Liver (tissue), 9 donors: Measurements from ENCODE around the gene EIF2AK3. TPM values are rescaled to one million over a fixed set of nuclear protein-coding genes. Genes with fewer than 3 reads are reported as not detected.
A peak's percentile ranks its signal among the peaks of the same experiment; 100 is the strongest.

Experiments used
- DNase-seq: peaks from one replicate; pipeline ENCODE4 v3.0.0-alpha.2; 2017; ENCODE audit warnings: low spot score
- H3K27ac ChIP-seq, 2 donors: one replicate each; pipeline ENCODE4 v1.7.0; 2013; ENCODE audit warnings: inconsistent platforms in 2 of 2, low read length in 2 of 2, control low read depth in 1 of 2, low read depth in 1 of 2, mild to moderate bottlenecking in 1 of 2
- H3K27me3 ChIP-seq, 4 donors: one replicate each; pipeline versions ENCODE4 v1.6.1 to v1.7.0; 2013; ENCODE audit warnings: low read length in 3 of 4, inconsistent platforms in 1 of 4, mild to moderate bottlenecking in 1 of 4, moderate library complexity in 1 of 4; ENCODE audit not compliant: control insufficient read depth in 4 of 4, insufficient read depth in 4 of 4
- H3K36me3 ChIP-seq, 4 donors: one replicate each; pipeline versions ENCODE4 v1.6.1 to v1.7.0; 2013; ENCODE audit warnings: low read length in 3 of 4, mild to moderate bottlenecking in 3 of 4, low read depth in 1 of 4, moderate library complexity in 1 of 4; ENCODE audit not compliant: control insufficient read depth in 4 of 4, insufficient read depth in 3 of 4
- H3K4me1 ChIP-seq, 4 donors: one replicate each; pipeline versions ENCODE4 v1.6.1 to v1.7.0; 2013; ENCODE audit warnings: low read length in 3 of 4, mild to moderate bottlenecking in 3 of 4, moderate library complexity in 1 of 4; ENCODE audit not compliant: control insufficient read depth in 4 of 4, insufficient read depth in 4 of 4
- H3K4me3 ChIP-seq, 3 donors: one replicate each; pipeline versions ENCODE4 v1.6.1 to v1.7.0; 2013; ENCODE audit warnings: low read length in 3 of 3, control low read depth in 1 of 3, low read depth in 1 of 3, mild to moderate bottlenecking in 1 of 3
- H3K9ac ChIP-seq, 2 donors: one replicate each; pipeline ENCODE4 v1.7.0; 2013; ENCODE audit warnings: low read length in 2 of 2, mild to moderate bottlenecking in 2 of 2, moderate library complexity in 2 of 2, control low read depth in 1 of 2, low read depth in 1 of 2
- H3K9me3 ChIP-seq, 4 donors: one replicate each; pipeline versions ENCODE4 v1.6.1 to v1.7.0; 2013; ENCODE audit warnings: low read length in 3 of 4; ENCODE audit not compliant: control insufficient read depth in 4 of 4
- ATF3 ChIP-seq: IDR thresholded peaks from 2 replicates; pipeline ENCODE4 v1.6.1; 2016; ENCODE audit warnings: antibody characterized with exemption
- CTCF ChIP-seq: fragments of 150-350 bp; IDR thresholded peaks from 2 replicates; pipeline ENCODE4 v1.5.1; 2017; ENCODE audit warnings: improper control_type of control experiment, low read depth, low read length; ENCODE audit not compliant: missing input control
- EGR1 ChIP-seq, 2 donors: IDR thresholded peaks; 2 replicates each; pipeline ENCODE4 v1.6.1; 2016 to 2018; ENCODE audit warnings: antibody characterized with exemption in 2 of 2, low read depth in 2 of 2
- FOXA1 ChIP-seq: IDR thresholded peaks from 2 replicates; pipeline ENCODE4 v1.6.1; 2016; ENCODE audit warnings: antibody characterized with exemption
- FOXA2 ChIP-seq: IDR thresholded peaks from 2 replicates; pipeline ENCODE4 v1.6.1; 2016; ENCODE audit warnings: antibody characterized with exemption
- GABPA ChIP-seq, 2 donors: IDR thresholded peaks in 1 of 2; conservative IDR thresholded peaks in 1 of 2; 2 replicates each; pipeline ENCODE4 v1.6.1; 2016; ENCODE audit warnings: antibody characterized with exemption in 2 of 2, mild to moderate bottlenecking in 1 of 2, moderate library complexity in 1 of 2
- HNF4A ChIP-seq, 2 donors: conservative IDR thresholded peaks; 2 replicates each; pipeline ENCODE4 v1.6.1; 2016; ENCODE audit warnings: antibody characterized with exemption in 2 of 2, mild to moderate bottlenecking in 2 of 2
- HNF4G ChIP-seq: IDR thresholded peaks from 2 replicates; pipeline ENCODE4 v1.6.1; 2016; ENCODE audit warnings: antibody characterized with exemption
- JUND ChIP-seq, 2 donors: IDR thresholded peaks; 2 replicates each; pipeline ENCODE4 v1.6.1; 2016; ENCODE audit warnings: antibody characterized with exemption in 2 of 2
- MAX ChIP-seq: IDR thresholded peaks from 2 replicates; pipeline ENCODE4 v1.6.1; 2016; ENCODE audit warnings: antibody characterized with exemption
- NR2F2 ChIP-seq: IDR thresholded peaks from 2 replicates; pipeline ENCODE4 v1.6.1; 2016; ENCODE audit warnings: antibody characterized with exemption
- RAD21 ChIP-seq, 2 donors: IDR thresholded peaks; 2 replicates each; pipeline ENCODE4 v1.6.1; 2016; ENCODE audit warnings: antibody characterized with exemption in 2 of 2, mild to moderate bottlenecking in 2 of 2
- RXRA ChIP-seq, 2 donors: IDR thresholded peaks; 2 replicates each; pipeline ENCODE4 v1.6.1; 2017 to 2018; ENCODE audit warnings: antibody characterized with exemption in 2 of 2, mild to moderate bottlenecking in 1 of 2
- SP1 ChIP-seq: IDR thresholded peaks from 2 replicates; pipeline ENCODE4 v1.6.1; 2018; ENCODE audit warnings: antibody characterized with exemption, mild to moderate bottlenecking
- TAF1 ChIP-seq: conservative IDR thresholded peaks from 2 replicates; pipeline ENCODE4 v1.6.1; 2016; ENCODE audit warnings: antibody characterized with exemption, mild to moderate bottlenecking
- YY1 ChIP-seq: IDR thresholded peaks from 2 replicates; pipeline ENCODE4 v1.6.1; 2016; ENCODE audit warnings: antibody characterized with exemption, mild to moderate bottlenecking
- ZBTB33 ChIP-seq: IDR thresholded peaks from 2 replicates; pipeline ENCODE4 v1.6.1; 2016; ENCODE audit warnings: antibody characterized with exemption
- WGBS: extraction: QIAGEN DNeasy Blood & Tissue Kit; methylation state at CpG from one replicate; pipeline ENCODE4 v1.1.7; 2013; 5-methylcytosine and 5-hydroxymethylcytosine counted together
- polyA plus RNA-seq, 2 donors: library from polyadenylated mRNA; stranded (reverse) in 1 of 2; unstranded in 1 of 2; fragments of 200-250 nt in 1 of 2; fragments of >200 nt in 1 of 2; fragmentation: Nextera tagmentation in 1 of 2; extraction: Ambion mirVana in 1 of 2; gene quantifications; one replicate each; pipeline versions ENCODE4 v1.2.1 to v1.2.3, GENCODE V29; 2013 to 2015
- total RNA-seq, 2 donors: library from RNA; depleted of rRNA; stranded (reverse); fragments of >200 nt; gene quantifications; one replicate each; pipeline ENCODE4 v1.2.3, GENCODE V29; 2014
- TF ChIP-seq, protein P1 (sequence below): IDR thresholded peaks from 2 replicates; pipeline ENCODE4 v1.6.1; 2016; ENCODE audit warnings: antibody characterized with exemption, mild to moderate bottlenecking
- donor health status: healthy.
- donor health status: healthy.
- donor health status: healthy.
- donor health status: healthy.
- donor health status: healthy.

EIF2AK3 gene
- total and polyA plus RNA-seq, 4 donors = 2.9 to 31.5 (median 9.2) TPM

DNA sequence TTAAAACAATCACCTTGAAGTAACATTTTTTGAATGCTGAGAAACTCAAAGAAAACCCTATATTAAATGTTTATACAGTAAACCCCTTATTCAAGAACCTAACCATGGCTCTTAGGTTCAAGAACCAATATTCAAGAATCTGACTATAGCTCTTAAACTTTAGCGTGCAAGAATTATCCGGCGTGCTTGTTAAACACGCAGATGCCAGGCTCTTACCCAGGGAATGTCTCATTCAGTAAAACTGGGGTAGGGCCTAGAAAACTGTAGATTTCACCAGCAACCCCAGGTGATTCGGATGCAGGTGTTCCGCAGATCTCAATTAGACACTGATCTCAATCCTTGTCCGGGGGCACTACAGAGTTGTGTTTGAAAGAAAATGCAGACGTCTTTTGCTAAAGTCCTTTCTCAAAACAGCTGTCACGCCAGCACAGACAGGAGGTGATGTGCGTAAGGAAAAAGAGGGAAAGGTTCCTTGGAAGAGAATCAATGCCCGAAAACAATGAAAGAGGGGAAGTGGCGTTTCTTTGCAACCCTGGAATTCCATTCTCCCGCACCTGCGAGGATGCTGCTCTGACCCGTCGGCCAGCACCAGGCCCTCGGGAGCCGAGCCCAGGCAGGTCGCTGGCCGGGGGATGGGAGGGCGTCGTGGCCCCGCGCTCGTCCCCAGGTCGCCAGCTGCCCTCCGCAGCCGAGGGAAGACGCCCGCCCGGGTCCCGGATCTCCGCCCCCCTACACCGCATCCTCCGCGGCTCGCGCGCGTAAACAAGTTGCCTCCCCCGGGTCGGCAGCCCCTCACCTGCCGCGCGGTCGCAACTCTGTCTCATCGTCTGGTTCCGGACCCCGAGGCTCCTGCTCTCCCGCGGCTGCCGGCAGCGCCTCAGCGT lies 851 bp downstream of the EIF2AK3 start:
- Histone ChIP-seq H3K36me3 (no peaks in the 10 kb centered on the region), H3K9me3 (no peaks in the 10 kb centered on the region), H3K4me1 (peaks cover 1 to 29% (median 13%) of the 10 kb centered on the region in 4 donors), H3K27ac (peak overlapping the region; percentile 86 to 96), H3K9ac (peak overlapping the region; percentile 9 to 91), H3K27me3 (no peaks in the 10 kb centered on the region), H3K4me3 (peak overlapping the region; percentile 64 to 91 (median 89))
- WGBS = 2% methylated on average over 54 of the region's 54 CpGs
- peak; percentile 60 for DNase-seq
- TF ChIP-seq RXRA (IDR thresholded peaks at IDR 0.05) = no peak
- no peak for TF ChIP-seq HNF4A (conservative IDR thresholded peaks at IDR 0.05)
- no peak for TF ChIP-seq SP1
- TF ChIP-seq TAF1 = no peak
- no peak for TF ChIP-seq GABPA (IDR thresholded peaks at IDR 0.05 in 1 of 2, conservative IDR thresholded peaks at IDR 0.05 in 1 of 2)
- no peak for TF ChIP-seq ATF3
- no peak for TF ChIP-seq EGR1 (IDR thresholded peaks at IDR 0.05; ENCODE audit: low read depth in 2 of 2)
- TF ChIP-seq JUND (IDR thresholded peaks at IDR 0.05) = no peak
- TF ChIP-seq ZBTB33 = no peak
- TF ChIP-seq CTCF = no peak
- no peak for TF ChIP-seq RAD21 (IDR thresholded peaks at IDR 0.05)
- TF ChIP-seq, protein P1, sequence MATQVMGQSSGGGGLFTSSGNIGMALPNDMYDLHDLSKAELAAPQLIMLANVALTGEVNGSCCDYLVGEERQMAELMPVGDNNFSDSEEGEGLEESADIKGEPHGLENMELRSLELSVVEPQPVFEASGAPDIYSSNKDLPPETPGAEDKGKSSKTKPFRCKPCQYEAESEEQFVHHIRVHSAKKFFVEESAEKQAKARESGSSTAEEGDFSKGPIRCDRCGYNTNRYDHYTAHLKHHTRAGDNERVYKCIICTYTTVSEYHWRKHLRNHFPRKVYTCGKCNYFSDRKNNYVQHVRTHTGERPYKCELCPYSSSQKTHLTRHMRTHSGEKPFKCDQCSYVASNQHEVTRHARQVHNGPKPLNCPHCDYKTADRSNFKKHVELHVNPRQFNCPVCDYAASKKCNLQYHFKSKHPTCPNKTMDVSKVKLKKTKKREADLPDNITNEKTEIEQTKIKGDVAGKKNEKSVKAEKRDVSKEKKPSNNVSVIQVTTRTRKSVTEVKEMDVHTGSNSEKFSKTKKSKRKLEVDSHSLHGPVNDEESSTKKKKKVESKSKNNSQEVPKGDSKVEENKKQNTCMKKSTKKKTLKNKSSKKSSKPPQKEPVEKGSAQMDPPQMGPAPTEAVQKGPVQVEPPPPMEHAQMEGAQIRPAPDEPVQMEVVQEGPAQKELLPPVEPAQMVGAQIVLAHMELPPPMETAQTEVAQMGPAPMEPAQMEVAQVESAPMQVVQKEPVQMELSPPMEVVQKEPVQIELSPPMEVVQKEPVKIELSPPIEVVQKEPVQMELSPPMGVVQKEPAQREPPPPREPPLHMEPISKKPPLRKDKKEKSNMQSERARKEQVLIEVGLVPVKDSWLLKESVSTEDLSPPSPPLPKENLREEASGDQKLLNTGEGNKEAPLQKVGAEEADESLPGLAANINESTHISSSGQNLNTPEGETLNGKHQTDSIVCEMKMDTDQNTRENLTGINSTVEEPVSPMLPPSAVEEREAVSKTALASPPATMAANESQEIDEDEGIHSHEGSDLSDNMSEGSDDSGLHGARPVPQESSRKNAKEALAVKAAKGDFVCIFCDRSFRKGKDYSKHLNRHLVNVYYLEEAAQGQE = no peak
- TF ChIP-seq NR2F2 = no peak
- TF ChIP-seq MAX = no peak
- TF ChIP-seq HNF4G = no peak
- no peak for TF ChIP-seq FOXA1
- TF ChIP-seq YY1 = no peak
- no peak for TF ChIP-seq FOXA2
